A549 (cell line): ENCODE results near the gene DNMT3L. TPM values are rescaled to one million over a fixed set of nuclear protein-coding genes. Genes with fewer than 3 reads are reported as not detected.

Experiments used
- ATAC-seq, 2 experiments: fragments of 200-7000 bp in 1 of 2; fragments of >200 bp in 1 of 2; cut with Nextera tagmentation in 1 of 2; cut with Tn5 transposase in 1 of 2; 3 replicates each; pipeline versions ENCODE4 v1.8.0 to v1.9.1; 2018 to 2020; ENCODE audit warnings: mild to moderate bottlenecking in 1 of 2, moderate library complexity in 1 of 2
- CTCF ChIA-PET: fragments of 300-600 bp; sonication (Branson Sonifier 250); formaldehyde crosslinking; extraction: SDS; loops from one replicate; lab custom pipeline; 2021; ENCODE audit warnings: antibody characterized with exemption, inconsistent platforms; lab: Yijun Ruan, JAX
- POLR2A ChIA-PET: fragments of 350-600 bp; formaldehyde crosslinking; extraction: SDS; loops from one replicate; lab custom pipeline; 2021; ENCODE audit warnings: antibody characterized with exemption, inconsistent platforms; lab: Yijun Ruan, JAX
- DNase-seq, 2 experiments: peaks; one replicate each; pipeline versions ENCODE4 v3.0.0 to v3.0.0-alpha.2; 2011 to 2016; ENCODE audit warnings: low read depth in 1 of 2, low spot score in 1 of 2
- FAIRE-seq: peaks from 2 replicates; lab custom pipeline; 2011; peaks lifted over from hg19 to GRCh38; lab: Jason Lieb, UNC
- H3K27ac ChIP-seq, 2 experiments: fragments of >200 bp; sonication (Bioruptor Twin); formaldehyde crosslinking; 3 replicates each; pipeline ENCODE4 v1.5.1; 2016 to 2017
- H3K4me1 ChIP-seq: fragments of >200 bp; sonication (Bioruptor Twin); formaldehyde crosslinking; 3 replicates; pipeline ENCODE4 v1.6.1; 2016
- H3K4me2 ChIP-seq: fragments of >200 bp; sonication (Bioruptor Twin); formaldehyde crosslinking; 3 replicates; pipeline ENCODE4 v1.6.1; 2016
- H3K4me3 ChIP-seq: fragments of >200 bp; sonication (Bioruptor Twin); formaldehyde crosslinking; 3 replicates; pipeline ENCODE4 v1.5.1; 2016
- H3K9me3 ChIP-seq: fragments of >200 bp; sonication (Bioruptor Twin); formaldehyde crosslinking; 3 replicates; pipeline ENCODE4 v1.6.1; 2016
- BHLHE40 ChIP-seq: IDR thresholded peaks from 2 replicates; pipeline ENCODE4 v1.6.1; 2012; ENCODE audit warnings: low read depth, low read length, inconsistent platforms
- CBX8 ChIP-seq: fragments of 200-600 bp; sonication (generic); IDR thresholded peaks from 2 replicates; pipeline ENCODE4 v1.6.1; 2016
- CEBPB ChIP-seq, 2 experiments: fragments of >200 bp in 1 of 2; sonication (Bioruptor Twin) in 1 of 2; formaldehyde crosslinking in 1 of 2; IDR thresholded peaks; 2 replicates each; pipeline ENCODE4 v1.6.1; 2012 to 2016
- CHD2 ChIP-seq: fragments of 150-350 bp; IDR thresholded peaks from 2 replicates; pipeline ENCODE4 v1.6.1; 2014; ENCODE audit warnings: low read length; ENCODE audit not compliant: partially characterized antibody
- CHD4 ChIP-seq: fragments of 200-600 bp; sonication (generic); IDR thresholded peaks from 2 replicates; pipeline ENCODE4 v1.6.1; 2016; ENCODE audit warnings: antibody characterized with exemption, mild to moderate bottlenecking, borderline replicate concordance
- ESRRA ChIP-seq: fragments of 150-350 bp; IDR thresholded peaks from 2 replicates; pipeline ENCODE4 v1.6.1; 2014; ENCODE audit warnings: mild to moderate bottlenecking, low read length, borderline replicate concordance
- FOSB ChIP-seq: fragments of 250-450 bp; sonication (Bioruptor Pico); IDR thresholded peaks from 2 replicates; pipeline ENCODE4 v1.5.0; 2020; ENCODE audit warnings: mild to moderate bottlenecking, moderate library complexity
- FOXS1 ChIP-seq: fragments of 250-450 bp; sonication (Bioruptor Pico); IDR thresholded peaks from 2 replicates; pipeline ENCODE4 v1.5.0; 2020; ENCODE audit warnings: mild to moderate bottlenecking, moderate library complexity
- GATA3 ChIP-seq: IDR thresholded peaks from 2 replicates; pipeline ENCODE4 v1.6.1; 2012; ENCODE audit warnings: borderline replicate concordance
- HOXB5 ChIP-seq: fragments of 250-450 bp; sonication (Bioruptor Pico); IDR thresholded peaks from 2 replicates; pipeline ENCODE4 v1.5.0; 2020; ENCODE audit warnings: mild to moderate bottlenecking, moderate library complexity
- JUN ChIP-seq, 2 experiments: fragments of >200 bp; sonication (Bioruptor Twin); formaldehyde crosslinking; IDR thresholded peaks; 2 replicates in 1 of 2; 3 replicates in 1 of 2; pipeline ENCODE4 v1.6.1; 2016 to 2017
- KDM5A ChIP-seq: fragments of 200-600 bp; sonication (generic); IDR thresholded peaks from 2 replicates; pipeline ENCODE4 v1.6.1; 2016; ENCODE audit warnings: antibody characterized with exemption, mild to moderate bottlenecking
- NFE2L2 ChIP-seq: fragments of 150-350 bp; conservative IDR thresholded peaks from 2 replicates; pipeline ENCODE4 v1.6.1; 2014; ENCODE audit warnings: low read length
- PHF8 ChIP-seq: fragments of 200-600 bp; sonication (generic); IDR thresholded peaks from 2 replicates; pipeline ENCODE4 v1.6.1; 2016; ENCODE audit warnings: low read depth, mild to moderate bottlenecking, antibody characterized with exemption, moderate library complexity, borderline replicate concordance
- RFX5 ChIP-seq: fragments of 450-650 bp; IDR thresholded peaks from 2 replicates; pipeline ENCODE4 v1.7.1; 2014; ENCODE audit warnings: antibody characterized with exemption, mild to moderate bottlenecking, moderate library complexity
- TP53 ChIP-seq: fragments of 250-450 bp; sonication (Bioruptor Pico); IDR thresholded peaks from 2 replicates; pipeline ENCODE4 v1.5.0; 2021; ENCODE audit warnings: mild to moderate bottlenecking, moderate library complexity
- ZSCAN20 ChIP-seq: fragments of 250-450 bp; sonication (Bioruptor Pico); IDR thresholded peaks from 2 replicates; pipeline ENCODE4 v1.8.0; 2022; ENCODE audit warnings: mild to moderate bottlenecking, moderate library complexity
- WGBS: methylation state at CpG from one replicate; pipeline ENCODE4 v1.1.6; 2017; ENCODE audit errors: missing lambda C conversion rate; 5-methylcytosine and 5-hydroxymethylcytosine counted together
- polyA plus RNA-seq, 4 experiments: library from polyadenylated mRNA; depleted of rRNA in 3 of 4; stranded (reverse); fragments of >200 nt; fragmentation: RNase III in 1 of 4; extraction: RNeasy Plus Mini Kit Qiagen cat#74134 plus additional on column Dnase treatment in 1 of 4; gene quantifications; 2 replicates in 3 of 4; 3 replicates in 1 of 4; pipeline ENCODE4 v1.2.3, GENCODE V29; 2011 to 2017
- TF ChIP-seq, protein P1 (sequence below): IDR thresholded peaks from 2 replicates; pipeline ENCODE4 v1.6.1; 2012
- TF ChIP-seq, protein P2 (sequence below): IDR thresholded peaks from 2 replicates; pipeline ENCODE4 v1.6.1; 2012; ENCODE audit warnings: low read depth, borderline replicate concordance
- TF ChIP-seq, protein P3 (sequence below): fragments of 150-350 bp; IDR thresholded peaks from 2 replicates; pipeline ENCODE4 v1.6.1; 2014; ENCODE audit warnings: low read depth, mild to moderate bottlenecking, low read length
- TF ChIP-seq, protein P4 (sequence below): fragments of >200 bp; sonication (Bioruptor Twin); formaldehyde crosslinking; IDR thresholded peaks from 3 replicates; pipeline ENCODE4 v1.5.1; 2016

Gene DNMT3L
- polyA plus RNA-seq, 2 of the 4 experiments (the other 2 are of a cell fraction) = not detected

DNA sequence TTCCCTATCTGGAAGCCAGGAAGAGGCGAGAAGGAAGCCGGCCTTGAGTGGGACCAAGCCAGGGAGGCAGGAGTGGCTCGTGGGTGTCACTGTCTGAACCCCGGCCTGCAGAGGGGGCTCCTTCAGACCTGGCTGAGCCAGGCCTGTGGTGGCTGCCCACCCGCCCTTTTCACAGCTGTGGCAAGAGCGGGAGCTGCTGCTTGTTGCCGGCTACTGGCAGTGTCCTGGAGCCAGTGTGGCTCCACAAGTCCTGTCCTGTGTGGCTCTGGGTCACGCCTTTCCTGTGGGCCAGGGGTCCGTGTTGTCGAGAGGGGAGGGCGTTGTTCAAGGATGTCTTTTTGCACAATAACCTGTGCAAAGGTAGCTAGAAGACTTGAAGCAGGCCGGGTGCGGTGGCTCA is 39.4 kb upstream of the DNMT3L start:
- Histone ChIP-seq H3K4me3 (peak overlapping the region; percentile 98; the same call in 2 of the 3 replicates), H3K27ac (peak overlapping the region; percentile 93 to 99; a peak in 4 of 6 replicates), H3K4me2 (peak overlapping the region; percentile 73), H3K4me1 (peaks cover 10% of the 10 kb centered on the region; the same call in 1 of the 3 replicates)
- whole genome bisulfite sequencing = 87% methylated on average over 7 of the region's 13 CpGs
- ChIA-PET POLR2A (no interaction called here), CTCF (interaction anchor here (0.5 to 1.9 kb wide), 5 partner anchors 10 to 496 kb away, joined by 3 to 6 read pairs (median 3); no protein-coding TSS in a partner anchor)
- ATAC-seq = no peak
- no peak for DNase-seq
- FAIRE-seq = no peak
- no peak for TF ChIP-seq ZSCAN20 (CRISPR knock-in tag)
- no peak for TF ChIP-seq BHLHE40
- TF ChIP-seq TP53 (CRISPR knock-in tag) = no peak
- no peak for TF ChIP-seq FOXS1 (CRISPR knock-in tag)
- TF ChIP-seq, protein P1, sequence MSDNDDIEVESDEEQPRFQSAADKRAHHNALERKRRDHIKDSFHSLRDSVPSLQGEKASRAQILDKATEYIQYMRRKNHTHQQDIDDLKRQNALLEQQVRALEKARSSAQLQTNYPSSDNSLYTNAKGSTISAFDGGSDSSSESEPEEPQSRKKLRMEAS = no peak
- no peak for TF ChIP-seq PHF8
- TF ChIP-seq NFE2L2 = no peak
- TF ChIP-seq HOXB5 (CRISPR knock-in tag) = no peak
- TF ChIP-seq CHD2 = no peak
- TF ChIP-seq, protein P2, sequence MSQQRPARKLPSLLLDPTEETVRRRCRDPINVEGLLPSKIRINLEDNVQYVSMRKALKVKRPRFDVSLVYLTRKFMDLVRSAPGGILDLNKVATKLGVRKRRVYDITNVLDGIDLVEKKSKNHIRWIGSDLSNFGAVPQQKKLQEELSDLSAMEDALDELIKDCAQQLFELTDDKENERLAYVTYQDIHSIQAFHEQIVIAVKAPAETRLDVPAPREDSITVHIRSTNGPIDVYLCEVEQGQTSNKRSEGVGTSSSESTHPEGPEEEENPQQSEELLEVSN = no peak
- no peak for TF ChIP-seq CBX8
- no peak for TF ChIP-seq FOSB (CRISPR knock-in tag)
- no peak for TF ChIP-seq CHD4
- TF ChIP-seq, protein P3, sequence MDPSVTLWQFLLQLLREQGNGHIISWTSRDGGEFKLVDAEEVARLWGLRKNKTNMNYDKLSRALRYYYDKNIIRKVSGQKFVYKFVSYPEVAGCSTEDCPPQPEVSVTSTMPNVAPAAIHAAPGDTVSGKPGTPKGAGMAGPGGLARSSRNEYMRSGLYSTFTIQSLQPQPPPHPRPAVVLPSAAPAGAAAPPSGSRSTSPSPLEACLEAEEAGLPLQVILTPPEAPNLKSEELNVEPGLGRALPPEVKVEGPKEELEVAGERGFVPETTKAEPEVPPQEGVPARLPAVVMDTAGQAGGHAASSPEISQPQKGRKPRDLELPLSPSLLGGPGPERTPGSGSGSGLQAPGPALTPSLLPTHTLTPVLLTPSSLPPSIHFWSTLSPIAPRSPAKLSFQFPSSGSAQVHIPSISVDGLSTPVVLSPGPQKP = no peak
- TF ChIP-seq, protein P4, sequence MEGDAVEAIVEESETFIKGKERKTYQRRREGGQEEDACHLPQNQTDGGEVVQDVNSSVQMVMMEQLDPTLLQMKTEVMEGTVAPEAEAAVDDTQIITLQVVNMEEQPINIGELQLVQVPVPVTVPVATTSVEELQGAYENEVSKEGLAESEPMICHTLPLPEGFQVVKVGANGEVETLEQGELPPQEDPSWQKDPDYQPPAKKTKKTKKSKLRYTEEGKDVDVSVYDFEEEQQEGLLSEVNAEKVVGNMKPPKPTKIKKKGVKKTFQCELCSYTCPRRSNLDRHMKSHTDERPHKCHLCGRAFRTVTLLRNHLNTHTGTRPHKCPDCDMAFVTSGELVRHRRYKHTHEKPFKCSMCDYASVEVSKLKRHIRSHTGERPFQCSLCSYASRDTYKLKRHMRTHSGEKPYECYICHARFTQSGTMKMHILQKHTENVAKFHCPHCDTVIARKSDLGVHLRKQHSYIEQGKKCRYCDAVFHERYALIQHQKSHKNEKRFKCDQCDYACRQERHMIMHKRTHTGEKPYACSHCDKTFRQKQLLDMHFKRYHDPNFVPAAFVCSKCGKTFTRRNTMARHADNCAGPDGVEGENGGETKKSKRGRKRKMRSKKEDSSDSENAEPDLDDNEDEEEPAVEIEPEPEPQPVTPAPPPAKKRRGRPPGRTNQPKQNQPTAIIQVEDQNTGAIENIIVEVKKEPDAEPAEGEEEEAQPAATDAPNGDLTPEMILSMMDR = no peak
- TF ChIP-seq KDM5A = no peak
- TF ChIP-seq ESRRA = no peak
- TF ChIP-seq CEBPB (IDR thresholded peaks at IDR 0.05) = no peak
- TF ChIP-seq GATA3 = no peak
- TF ChIP-seq, all 56 proteins: peak for 0
- H3K9me3 ChIP-seq = no peaks in the 10 kb centered on the region

DNA sequence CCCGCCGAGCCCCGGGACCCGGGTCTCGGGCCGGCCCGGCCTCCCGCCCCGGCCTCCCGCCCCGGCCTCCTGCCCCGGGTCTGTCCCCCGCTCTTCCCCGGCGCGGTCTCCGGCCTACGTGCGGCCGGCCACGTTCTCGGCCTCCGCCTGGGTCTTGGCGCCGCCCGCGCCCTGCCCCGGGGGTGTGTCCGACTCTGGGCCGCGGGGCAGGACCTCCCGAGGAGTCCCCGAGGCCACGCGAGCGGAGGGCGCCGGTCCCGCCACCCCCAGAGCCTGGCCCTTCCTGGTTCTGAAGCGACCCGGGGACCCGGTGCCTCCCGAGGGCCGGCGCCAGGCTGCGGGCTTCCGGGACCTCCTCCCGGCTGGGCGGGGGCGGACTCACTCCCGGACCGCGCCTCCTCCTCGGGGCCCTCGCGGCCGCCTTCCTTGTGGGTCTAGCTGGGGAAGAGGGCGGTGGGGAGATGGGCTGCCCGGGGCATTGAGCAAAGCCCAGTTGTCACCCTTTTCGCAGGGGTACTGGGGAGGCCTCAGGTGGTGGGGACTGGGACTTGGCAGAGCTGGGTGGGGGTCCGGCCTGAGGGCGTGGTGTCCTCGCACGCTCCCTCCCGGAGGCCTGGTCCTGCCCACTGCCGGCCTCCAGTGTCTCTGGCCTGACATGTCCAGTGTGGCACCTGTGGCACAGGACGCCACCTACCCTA is 38.7 kb upstream of the DNMT3L start:
- TF ChIP-seq RFX5 (no peak), JUN (IDR thresholded peaks at IDR 0.05) (peak in 1 of 2 experiments; percentile 9; a peak in 1 of 5 replicates)
- ChIA-PET POLR2A (no interaction called here), CTCF (interaction anchor here (0.5 to 1.9 kb wide), 4 partner anchors 10 to 497 kb away, joined by 3 to 6 read pairs (median 3); no protein-coding TSS in a partner anchor)
- FAIRE-seq (no peak), DNase-seq (peak; percentile 42 to 50), ATAC-seq (peak; percentile 51 to 69)
- Histone ChIP-seq H3K4me2 (peak overlapping the region; percentile 73), H3K27ac (peak overlapping the region; percentile 93 to 99), H3K4me3 (peak overlapping the region; percentile 98), H3K9me3 (no peaks in the 10 kb centered on the region), H3K4me1 (peaks cover 14% of the 10 kb centered on the region; the same call in 2 of the 3 replicates)
- no CpG with 5 or more reads among the region's 67 CpGs for WGBS
